ENCODE results near the gene POU2F1.

- TF ChIP-seq, protein P1, sequence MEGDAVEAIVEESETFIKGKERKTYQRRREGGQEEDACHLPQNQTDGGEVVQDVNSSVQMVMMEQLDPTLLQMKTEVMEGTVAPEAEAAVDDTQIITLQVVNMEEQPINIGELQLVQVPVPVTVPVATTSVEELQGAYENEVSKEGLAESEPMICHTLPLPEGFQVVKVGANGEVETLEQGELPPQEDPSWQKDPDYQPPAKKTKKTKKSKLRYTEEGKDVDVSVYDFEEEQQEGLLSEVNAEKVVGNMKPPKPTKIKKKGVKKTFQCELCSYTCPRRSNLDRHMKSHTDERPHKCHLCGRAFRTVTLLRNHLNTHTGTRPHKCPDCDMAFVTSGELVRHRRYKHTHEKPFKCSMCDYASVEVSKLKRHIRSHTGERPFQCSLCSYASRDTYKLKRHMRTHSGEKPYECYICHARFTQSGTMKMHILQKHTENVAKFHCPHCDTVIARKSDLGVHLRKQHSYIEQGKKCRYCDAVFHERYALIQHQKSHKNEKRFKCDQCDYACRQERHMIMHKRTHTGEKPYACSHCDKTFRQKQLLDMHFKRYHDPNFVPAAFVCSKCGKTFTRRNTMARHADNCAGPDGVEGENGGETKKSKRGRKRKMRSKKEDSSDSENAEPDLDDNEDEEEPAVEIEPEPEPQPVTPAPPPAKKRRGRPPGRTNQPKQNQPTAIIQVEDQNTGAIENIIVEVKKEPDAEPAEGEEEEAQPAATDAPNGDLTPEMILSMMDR (IDR thresholded peaks at IDR 0.05), result no peak
- no peak for TF ChIP-seq POLR2AphosphoS5 (IDR thresholded peaks at IDR 0.05)
These were observed 226.9 kb downstream of the POU2F1 start for GRCh38 chr1:167447521-167448136.
